GM04503 (cell line): ENCODE data around the gene ARMC9.
"Not testable (repeated sequence)": the region's sequence is repeated elsewhere in the genome, so short reads cannot be mapped to it uniquely, and the experiment has no call there.

Experiments used
- DNase-seq: peaks from one replicate; pipeline ENCODE4 v3.0.0-alpha.2; 2012; ENCODE audit warnings: low read depth

ARMC9 gene, protein sequence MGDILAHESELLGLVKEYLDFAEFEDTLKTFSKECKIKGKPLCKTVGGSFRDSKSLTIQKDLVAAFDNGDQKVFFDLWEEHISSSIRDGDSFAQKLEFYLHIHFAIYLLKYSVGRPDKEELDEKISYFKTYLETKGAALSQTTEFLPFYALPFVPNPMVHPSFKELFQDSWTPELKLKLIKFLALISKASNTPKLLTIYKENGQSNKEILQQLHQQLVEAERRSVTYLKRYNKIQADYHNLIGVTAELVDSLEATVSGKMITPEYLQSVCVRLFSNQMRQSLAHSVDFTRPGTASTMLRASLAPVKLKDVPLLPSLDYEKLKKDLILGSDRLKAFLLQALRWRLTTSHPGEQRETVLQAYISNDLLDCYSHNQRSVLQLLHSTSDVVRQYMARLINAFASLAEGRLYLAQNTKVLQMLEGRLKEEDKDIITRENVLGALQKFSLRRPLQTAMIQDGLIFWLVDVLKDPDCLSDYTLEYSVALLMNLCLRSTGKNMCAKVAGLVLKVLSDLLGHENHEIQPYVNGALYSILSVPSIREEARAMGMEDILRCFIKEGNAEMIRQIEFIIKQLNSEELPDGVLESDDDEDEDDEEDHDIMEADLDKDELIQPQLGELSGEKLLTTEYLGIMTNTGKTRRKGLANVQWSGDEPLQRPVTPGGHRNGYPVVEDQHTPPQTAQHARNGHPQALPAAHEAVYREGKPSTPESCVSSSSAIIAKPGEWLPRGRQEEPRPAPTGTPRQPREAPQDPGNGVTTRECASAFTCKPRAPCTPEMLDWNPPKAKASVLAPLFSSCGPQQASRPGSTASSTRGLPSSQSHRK

DNA sequence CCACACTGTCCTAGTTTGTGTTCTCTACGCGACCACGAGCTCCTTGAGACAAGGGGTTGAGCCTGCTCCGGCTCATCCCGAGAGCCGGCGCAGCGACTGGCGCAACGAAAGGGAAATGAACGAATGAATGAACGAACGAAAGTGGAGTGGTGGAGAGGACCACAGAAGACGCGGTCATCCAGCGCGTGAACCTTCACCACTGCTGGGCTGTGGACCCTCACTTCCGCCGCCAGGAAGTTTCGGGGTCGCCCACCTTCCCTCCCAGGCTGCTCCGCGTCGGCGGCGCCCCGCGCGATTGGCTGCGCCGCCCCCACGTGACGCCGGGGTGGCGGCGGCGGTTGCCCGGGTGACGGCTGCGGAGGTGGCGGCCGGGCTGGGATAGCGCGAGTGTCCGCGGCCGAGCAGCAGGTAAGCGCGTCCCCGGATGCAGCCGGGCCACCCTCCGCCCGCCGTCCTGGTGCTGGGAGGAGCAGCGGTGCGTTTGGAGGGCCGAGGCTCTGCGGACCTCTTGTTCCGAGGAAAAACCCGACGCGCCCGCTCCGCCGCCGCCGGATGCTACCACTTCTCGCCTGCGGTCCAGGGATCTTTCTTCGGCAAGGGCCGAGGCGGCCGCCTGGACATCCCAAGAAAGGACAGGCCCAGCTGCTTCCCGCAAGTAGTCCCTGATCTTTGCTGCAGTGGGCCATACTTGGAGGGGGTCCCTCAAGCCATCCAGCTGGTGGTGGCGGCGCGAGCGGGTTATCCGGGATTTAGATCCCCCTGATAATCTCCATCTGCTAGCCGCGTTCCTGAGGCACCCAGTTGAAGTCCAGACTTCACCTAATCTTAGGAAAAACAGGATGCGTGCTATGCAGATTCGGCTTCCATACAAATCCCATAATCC lies at the start of gene ARMC9:
Gene ARMC9 (plus strand): TSS at position 341 of the 883 bp plus-strand sequence. CDS start 7,608 bp downstream, outside the sequence.
- no peak for DNase-seq

DNA sequence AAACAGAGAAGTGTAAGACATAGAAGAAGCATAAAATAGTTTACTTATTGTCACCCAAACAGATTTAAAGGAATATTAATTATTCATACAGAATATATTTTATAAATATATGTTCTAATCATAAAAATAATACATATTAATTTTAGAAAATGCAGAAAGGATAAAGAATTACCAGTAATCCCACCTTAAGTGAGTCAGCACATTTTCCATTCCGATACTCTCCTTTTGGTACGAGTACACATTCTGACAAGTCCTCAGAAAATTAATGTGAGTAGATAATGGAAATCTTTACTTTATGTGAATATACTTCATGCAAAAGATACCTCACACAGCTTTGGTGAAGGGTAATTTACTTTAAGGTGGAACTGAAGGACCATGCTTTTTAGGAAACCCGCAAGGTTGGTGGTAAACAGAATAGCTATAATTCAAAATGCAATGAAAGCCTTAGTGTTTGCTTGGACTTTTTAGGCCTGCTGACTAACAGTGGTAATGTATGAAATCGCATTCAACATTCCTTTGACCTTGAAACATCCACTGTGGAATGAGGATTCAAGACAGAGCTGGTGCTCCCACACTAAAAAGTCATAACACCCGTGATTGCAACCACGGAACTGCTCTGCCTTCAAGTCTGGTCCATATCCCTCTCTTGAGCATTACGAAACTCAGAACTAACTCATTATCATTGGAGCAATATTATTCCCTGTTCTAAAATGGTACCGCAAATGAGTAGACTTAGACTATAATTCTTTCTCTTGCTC lies 45.5 kb upstream of the ARMC9 start:
- DNase-seq = peak; percentile 79

DNA sequence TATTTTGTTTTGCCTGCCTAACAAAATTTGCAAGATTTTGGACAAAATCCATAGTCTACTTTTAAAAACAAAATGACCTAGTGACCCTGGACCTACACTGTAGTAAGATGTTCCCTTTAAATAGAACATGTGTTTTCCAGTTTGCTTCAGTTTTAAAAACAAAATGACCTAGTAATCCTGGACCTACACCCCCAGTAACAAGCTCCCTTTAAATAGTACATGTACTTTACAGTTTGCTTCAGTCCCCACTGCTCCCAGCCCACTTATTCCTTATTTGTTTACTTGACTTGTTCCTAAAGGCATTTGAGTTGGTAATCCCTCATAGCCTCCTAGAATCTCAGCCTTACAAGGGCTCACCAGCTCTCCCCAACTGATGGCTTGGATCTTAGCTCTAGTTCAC lies 39.1 kb upstream of the ARMC9 start:
- DNase-seq = no peak

DNA sequence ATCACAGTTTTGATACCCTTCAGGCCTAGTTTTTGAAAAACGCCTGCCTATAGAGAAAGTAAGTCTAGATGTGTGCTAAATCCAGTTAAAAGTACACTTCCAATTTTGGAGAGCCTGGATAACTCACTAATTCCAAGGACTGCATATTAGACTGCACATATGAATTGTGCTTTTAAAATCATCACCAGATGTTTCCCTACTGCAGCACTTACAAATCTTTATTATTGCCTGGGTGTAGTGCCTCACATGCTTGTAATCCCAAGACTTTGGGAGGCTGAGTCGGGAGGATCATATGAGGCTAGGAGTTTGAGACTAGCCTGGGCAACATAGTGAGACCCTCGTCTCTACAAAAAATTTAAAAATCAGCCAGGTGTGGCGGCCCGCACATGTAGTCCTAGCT lies 37.7 kb upstream of the ARMC9 start:
- no peak for DNase-seq

DNA sequence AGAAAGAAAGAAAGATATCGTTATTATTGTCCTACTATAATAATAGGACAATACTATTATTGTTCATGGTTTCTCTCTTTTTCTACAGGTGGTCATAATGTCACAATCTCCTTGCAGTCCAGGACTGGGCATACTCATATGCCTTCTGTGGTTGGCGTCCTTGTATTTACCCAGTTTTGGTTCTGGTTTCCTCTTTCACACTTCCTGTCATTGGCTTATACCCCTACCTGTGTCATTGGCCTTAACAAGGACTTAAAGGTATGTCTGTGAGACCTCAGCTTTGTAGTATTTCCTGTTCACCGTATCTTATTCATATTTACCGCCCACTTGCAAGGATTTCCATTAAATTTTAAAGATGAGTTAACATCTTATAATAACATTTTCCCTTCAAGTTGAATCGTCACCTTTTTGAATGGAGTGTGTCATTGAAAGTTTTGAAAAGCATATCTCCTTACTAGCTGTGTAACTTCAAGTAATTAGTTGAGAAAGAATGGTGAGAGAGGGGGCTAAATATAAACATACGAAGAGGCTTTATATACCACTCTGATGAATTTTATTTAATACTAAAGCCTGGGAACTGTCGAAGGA lies 37.1 kb upstream of the ARMC9 start:
- DNase-seq = no peak

DNA sequence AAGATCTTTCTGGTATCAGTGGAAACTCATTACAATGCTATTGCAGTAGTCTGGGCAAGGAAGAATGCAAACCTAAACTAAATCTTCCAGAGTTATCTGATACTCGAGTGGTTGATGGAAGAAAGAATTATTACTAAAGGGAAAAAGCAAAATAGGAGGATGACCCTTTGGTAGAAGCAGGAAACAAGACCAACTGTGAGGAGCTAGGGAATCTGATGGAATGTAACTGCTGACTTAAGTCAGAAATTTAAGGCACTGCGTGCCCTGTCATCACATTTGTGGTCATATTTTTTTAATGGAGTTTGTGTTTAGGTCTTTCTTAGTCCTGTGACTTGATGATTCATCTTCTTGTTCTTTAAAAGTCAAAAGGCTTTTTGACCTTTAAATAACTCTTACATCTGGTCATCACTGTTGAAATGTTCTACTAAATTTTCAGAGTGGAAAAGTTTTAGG lies 36.5 kb upstream of the ARMC9 start:
- DNase-seq = peak; percentile 99

DNA sequence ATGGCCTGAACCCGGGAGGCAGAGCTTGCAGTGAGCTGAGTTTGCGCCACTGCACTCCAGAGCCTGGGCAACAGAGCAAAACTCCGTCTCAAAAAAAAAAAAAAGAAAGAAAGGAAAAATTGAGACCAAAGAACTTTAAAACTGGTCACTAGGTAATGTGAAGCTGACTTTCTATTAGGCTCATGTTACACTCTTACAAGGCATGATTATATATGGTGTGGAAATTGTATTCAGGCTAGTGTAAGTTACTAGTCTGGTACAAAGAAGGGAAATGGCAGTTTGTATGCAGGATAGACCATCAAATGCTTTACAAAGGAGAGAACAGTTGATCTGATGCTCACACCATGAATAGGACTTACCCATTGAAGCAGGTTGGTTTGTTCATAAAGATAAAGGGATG lies 35.4 kb upstream of the ARMC9 start:
- DNase-seq = no peak

DNA sequence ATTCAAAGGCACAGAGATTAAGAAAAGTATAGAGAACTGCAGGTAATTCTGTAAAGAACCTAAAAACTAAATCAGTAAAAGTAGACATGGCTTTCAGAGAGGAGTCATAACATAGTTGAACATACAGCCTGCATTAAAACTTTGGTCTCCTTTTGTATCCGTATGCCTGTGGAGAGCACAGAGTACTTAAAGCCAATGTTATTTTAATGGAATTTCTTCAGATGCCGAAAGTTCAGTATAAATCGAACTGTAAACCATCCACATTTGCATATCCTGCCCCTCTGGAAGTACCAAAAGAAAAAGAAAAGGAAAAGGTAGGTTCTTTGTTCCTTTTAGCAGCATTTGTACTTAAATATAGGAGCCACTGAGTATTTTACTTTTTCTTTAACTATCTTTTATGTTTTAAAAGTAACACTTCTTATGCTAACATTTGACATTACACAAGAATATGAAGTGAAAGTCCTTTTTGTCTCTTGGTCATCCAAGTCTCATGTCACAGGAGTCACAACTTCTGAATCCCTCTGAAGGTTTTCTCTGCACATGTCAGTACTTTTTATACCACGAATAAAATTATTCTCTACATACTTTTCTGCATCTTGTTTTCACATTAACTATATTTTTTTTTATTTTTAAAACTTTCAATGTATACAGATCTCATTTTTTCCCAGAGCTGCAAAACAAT lies 34.9 kb upstream of the ARMC9 start:
- DNase-seq = no peak

DNA sequence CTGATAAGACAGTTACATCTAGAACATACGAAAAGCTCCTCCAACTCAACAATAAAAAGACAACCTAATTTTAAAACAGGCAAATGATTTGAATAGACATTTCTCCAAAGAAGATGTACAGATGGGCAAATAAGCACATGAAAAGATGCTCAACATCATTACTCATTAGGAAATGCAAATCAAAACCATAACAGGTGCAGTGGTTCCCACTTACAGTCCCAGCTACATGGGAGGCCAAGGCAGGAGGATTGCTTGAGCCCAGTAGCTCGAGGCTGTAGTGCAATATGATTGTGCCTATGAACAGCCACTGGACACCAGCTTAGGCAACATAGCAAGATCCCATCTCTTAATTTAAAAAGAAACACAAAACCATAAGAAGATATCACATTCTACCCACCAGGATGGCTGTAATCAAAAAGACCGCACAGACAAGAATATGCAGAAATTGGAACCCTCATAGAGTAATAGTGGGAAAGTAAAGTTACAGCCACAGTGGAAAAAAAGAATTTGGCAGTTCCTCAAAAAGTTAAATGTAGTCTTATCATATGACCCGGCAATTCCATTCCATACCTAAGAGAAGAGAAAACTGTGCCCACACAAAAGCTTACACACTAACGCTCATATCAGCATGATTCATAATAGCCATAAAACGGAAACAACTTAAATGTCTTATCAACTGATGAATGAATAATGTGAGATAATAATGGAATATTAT lies 30.5 kb upstream of the ARMC9 start:
- no peak for DNase-seq

DNA sequence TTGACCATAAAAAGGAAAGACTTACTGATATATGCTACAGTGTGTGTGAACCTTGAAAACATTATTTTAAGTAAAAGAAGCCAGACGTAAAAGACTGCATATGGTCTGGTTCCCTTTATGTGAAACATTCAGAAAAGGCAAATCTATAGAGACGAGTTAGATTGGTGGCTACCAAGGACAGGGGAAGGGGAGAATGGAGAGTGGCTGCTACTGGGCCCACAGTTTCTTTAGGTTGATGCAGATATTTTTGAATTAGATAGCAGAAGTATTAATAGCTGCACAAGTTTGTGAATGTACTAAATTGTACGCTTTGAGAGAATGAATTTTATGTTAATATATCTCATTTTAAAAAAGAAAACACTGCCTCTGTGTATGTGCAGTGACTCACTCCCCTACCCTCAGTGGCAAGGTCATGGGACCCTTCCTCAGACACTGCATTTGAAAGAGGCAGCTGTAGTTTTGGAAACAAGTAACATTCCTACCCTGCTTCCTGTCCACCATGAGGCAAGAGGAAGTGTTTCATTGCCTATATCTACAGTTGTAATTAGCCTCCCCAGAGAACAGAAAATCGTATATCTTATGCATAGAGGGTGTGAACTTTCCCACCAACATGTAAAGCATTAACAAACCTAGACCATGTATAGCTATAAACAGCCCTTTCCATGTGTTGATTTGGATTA lies 29.8 kb upstream of the ARMC9 start:
- no peak for DNase-seq

DNA sequence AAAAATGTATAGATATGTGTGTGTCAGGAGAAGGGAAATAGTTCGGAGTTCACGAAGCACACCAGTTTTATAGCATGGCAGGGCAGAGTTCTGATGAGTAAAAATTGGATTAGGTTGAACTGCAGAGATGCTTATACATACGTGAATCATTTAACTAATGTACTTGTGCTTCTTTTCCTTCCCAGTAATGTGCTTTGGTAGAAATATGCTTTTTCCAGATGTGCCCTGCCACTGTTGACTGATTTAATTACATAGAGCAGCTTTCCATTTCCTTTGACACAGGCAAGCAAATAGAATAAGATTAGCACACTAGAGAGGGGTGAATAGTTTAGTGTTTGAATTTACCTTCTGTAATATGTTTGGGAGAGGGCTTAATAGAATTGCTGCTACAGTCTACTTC lies 28.9 kb upstream of the ARMC9 start:
- DNase-seq = no peak

DNA sequence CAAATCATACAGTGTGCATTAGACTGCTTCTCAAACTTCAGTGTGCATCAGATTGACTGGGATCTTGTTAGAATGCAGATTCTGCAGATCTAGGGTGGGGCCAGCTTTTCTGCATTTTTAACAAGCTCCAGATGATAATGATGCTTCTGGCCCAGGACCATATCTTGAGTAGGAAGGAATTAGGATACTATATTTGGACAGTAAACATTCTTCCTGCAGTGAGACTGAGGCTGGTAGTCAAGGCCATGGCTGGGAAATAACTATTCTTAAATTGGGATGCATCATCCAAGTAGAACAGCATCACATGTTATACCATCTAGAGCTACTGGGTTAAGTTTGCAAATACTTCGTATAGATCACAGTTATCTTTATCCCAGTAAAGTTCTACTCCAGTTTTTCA lies 28.4 kb upstream of the ARMC9 start:
- peak; percentile 87 for DNase-seq

DNA sequence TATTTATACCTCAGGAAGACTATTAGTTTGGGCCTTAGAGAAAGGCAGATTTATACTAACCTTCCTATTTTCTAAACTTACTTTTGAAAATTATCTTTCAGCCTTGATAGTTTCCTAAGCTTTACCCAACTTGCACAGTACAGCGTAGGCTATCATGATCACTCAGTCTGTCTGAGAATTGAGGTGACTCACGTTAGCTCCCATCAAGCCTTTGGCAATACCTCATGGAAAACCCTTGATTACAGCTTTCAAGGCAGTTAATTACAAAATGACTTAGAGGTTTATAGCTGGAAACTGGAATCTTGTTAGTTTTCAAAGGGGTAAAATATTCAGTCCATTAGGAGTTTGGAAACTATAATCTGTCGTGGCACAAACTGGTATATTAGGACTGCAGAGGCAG lies 26.4 kb upstream of the ARMC9 start:
- DNase-seq = no peak

DNA sequence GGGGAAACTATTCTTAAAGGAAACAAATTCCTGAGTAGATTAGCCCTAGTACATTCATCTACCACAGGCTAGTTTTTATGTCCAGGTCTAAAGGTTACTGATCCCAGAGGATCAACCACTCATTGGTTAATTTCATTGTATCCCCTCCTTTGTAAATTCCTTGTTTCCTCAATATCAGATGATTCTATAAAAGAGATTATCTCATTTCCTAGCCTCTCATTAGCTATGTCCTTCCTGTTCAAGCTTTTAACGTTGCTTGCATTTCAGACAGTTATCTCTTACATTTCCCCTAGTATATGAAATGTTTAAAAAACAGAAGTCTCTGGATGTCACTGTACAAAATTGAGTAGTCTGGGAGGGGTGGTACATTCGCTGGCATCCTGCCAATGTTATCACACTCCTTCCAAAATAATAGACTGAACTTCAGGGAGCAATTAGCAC lies 24.2 kb upstream of the ARMC9 start:
- no peak for DNase-seq

DNA sequence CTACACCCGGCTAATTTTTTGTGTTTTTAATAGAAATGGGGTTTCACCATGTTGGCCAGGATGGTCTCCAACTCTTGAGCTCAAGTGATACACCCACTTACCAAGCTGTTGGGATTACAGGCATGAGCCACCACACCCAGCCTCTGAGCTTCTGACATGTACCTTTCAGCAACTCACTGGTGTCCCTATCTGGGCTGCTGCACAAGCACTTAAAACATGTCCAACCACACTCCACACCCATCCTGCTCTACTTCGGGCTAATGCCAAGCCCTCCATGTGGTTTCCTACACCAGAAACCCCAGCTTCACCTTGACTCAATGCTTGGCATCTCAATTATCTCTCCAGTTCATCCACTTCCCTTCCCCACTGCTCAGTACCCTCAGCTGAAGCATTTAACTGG lies 22.4 kb upstream of the ARMC9 start:
- no peak for DNase-seq

DNA sequence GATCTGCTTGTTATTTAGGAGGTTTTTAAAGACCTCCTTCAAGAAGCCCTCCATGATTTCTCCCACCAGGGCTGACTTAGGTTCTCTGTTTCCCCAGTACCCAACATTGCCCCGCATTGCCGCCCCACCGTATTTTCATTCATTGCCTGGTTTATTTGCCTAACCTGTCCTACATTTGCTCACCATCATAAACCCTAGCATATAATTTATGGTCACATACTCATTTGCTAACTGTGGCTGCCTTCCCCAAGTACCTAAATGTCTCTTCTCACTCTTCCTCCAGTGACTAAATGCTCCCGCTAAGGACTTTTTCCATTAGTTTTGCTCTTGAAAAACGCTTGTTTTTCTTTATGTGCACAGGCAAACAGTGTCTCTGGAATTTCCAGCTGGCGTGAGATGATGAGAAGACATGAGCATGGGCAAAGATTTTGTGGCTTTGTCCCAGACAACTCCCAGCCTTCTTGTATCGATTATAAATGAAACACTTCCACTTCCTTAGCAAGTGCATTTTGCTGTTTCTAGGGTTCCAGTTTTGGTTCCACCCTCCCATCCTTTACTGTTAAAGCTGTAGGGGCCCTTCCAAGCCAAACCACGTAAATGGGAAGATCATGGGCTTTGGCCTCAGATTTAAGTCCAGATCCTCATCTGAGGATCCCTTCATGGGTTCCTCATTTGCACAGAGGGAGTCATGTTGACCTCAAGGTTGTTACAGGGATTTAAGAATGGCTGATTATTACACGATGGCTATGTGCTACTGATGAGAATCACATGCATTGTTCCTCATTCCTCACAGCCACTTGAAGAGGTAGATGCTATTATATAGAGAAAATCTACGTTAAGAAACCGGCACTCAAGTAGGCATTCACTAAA lies 21.0 kb upstream of the ARMC9 start:
- no peak for DNase-seq

DNA sequence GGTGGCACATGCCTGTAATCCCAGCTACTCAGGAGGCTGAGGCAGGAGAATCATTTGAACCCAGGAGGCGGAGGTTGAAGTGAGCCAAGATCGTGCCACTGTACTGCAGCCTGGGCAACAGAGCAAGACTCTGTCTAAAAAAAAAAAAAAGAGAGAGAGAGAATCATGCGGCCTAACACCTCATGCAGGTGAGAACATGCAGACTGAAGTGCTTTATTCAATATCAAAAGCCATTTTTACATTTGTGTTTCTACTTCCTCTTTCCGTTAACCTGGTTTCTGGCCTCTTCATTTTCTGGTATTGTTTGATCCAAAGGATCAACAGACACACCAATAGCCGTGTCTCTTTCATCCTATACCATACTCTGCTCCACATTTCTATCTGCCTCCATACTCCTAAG lies 19.6 kb upstream of the ARMC9 start:
- DNase-seq = not testable (repeated sequence)

DNA sequence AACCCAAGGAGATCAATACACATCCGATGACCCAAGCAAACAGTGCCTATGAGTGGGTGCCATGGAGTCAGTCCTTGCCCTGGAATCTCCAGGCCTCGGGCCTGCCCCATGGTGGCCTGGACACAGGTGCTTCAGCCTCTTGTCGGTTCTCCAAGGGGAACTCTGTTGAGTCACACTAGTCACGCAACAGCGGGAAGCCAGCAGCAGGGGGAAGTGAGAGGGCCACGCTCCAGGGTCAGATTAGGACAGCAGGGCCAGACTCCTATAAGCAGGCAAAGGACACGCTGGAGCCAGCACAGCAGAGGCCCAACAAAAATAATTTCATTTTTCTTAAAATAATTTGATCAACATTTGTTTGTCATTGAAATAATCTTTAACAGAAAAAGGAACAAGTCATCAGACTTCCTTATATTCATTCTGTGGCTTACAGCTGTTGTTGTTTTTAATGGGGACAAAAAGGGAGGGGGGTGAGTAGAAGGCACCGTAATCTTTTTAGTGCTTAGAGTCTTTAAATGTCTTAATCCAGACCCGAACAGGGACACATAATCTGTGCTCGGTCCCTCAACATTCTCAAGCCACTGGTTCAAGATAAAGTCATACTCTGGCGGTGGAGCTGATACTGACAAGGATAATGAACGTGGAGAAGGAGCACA lies 16.4 kb upstream of the ARMC9 start:
- no peak for DNase-seq
